Measurements from ENCODE around the gene CD84.
"Not testable (repeated sequence)": the region's sequence is repeated elsewhere in the genome, so short reads cannot be mapped to it uniquely, and the experiment has no call there.

Gene CD84

GRCh38 chr1:160539990-160540858 is 39.1 kb downstream of the CD84 start:
- DNase-seq = peak; percentile 35

- no peak for DNase-seq
Observed at GRCh38 chr1:160539684-160539989, 39.7 kb downstream of the CD84 start.

GRCh38 chr1:160538985-160539651 is 40.2 kb downstream of the CD84 start:
- no peak for DNase-seq

GRCh38 chr1:160537714-160538665 is 41.3 kb downstream of the CD84 start:
- no peak for DNase-seq

- DNase-seq = no peak
Observed at GRCh38 chr1:160534823-160535605, 44.3 kb downstream of the CD84 start.

GRCh38 chr1:160532557-160532813 is 46.8 kb downstream of the CD84 start:
- DNase-seq = not testable (repeated sequence)

GRCh38 chr1:160531809-160532556 is 47.3 kb downstream of the CD84 start:
- not testable (repeated sequence) for DNase-seq

GRCh38 chr1:160529401-160529952 is 49.8 kb downstream of the CD84 start:
- DNase-seq = not testable (repeated sequence)

- not testable (repeated sequence) for DNase-seq
Observed at GRCh38 chr1:160523789-160524188, 55.5 kb downstream of the CD84 start.

GRCh38 chr1:160522622-160523345 is 56.5 kb downstream of the CD84 start, which contains the start of gene SLAMF6:
TSS of gene SLAMF6 (minus strand) at chr1:160523255. CDS start at chr1:160523192, 63 bp downstream.
- peak; percentile 36 for DNase-seq

- DNase-seq = no peak
Observed at GRCh38 chr1:160522136-160522535, 57.2 kb downstream of the CD84 start.

GRCh38 chr1:160521554-160521953 is 57.7 kb downstream of the CD84 start:
- DNase-seq = no peak

- DNase-seq = no peak
Observed at GRCh38 chr1:160520999-160521398, 58.3 kb downstream of the CD84 start.

GRCh38 chr1:160520582-160520981 is 58.7 kb downstream of the CD84 start:
- DNase-seq = no peak

- DNase-seq = no peak
Observed at GRCh38 chr1:160519642-160520435, 59.5 kb downstream of the CD84 start.

- DNase-seq = not testable (repeated sequence)
Observed at GRCh38 chr1:160517519-160517918, 61.8 kb downstream of the CD84 start.

GRCh38 chr1:160515908-160516307 is 63.4 kb downstream of the CD84 start:
- not testable (repeated sequence) for DNase-seq

GRCh38 chr1:160504651-160505050 is 74.6 kb downstream of the CD84 start:
- no peak for DNase-seq

- DNase-seq = no peak
Observed at GRCh38 chr1:160503087-160503486, 76.2 kb downstream of the CD84 start.

Measured in activated CD4-positive, alpha-beta T cell treated with anti-CD3 and anti-CD28 coated beads, Interleukin-2, amount 50 U/mL, for 1 hour (primary cell).